HUES48 (cell line): ENCODE results near the gene BAG3.
"Not testable (repeated sequence)": the region's sequence is repeated elsewhere in the genome, so short reads cannot be mapped to it uniquely, and the experiment has no call there.

Source experiments
- H3K27ac ChIP-seq: one replicate; pipeline ENCODE4 v1.7.0; 2013; ENCODE audit warnings: low read depth, low read length, inconsistent platforms
- H3K27me3 ChIP-seq: 2 replicates; pipeline ENCODE4 v1.6.1; 2013; ENCODE audit warnings: mild to moderate bottlenecking, low read length; ENCODE audit not compliant: control insufficient read depth, insufficient read depth
- H3K36me3 ChIP-seq: 2 replicates; pipeline ENCODE4 v1.6.1; 2013; ENCODE audit warnings: low read length; ENCODE audit not compliant: control insufficient read depth, insufficient read depth
- H3K4me1 ChIP-seq: 2 replicates; pipeline ENCODE4 v1.6.1; 2013; ENCODE audit warnings: mild to moderate bottlenecking, low read length; ENCODE audit not compliant: control insufficient read depth, insufficient read depth
- H3K4me3 ChIP-seq: 2 replicates; pipeline ENCODE4 v1.5.1; 2013; ENCODE audit warnings: mild to moderate bottlenecking, low read depth, low read length
- H3K9ac ChIP-seq: 2 replicates; pipeline ENCODE4 v1.6.1; 2013; ENCODE audit warnings: mild to moderate bottlenecking, low read depth, low read length, moderate library complexity
- H3K9me3 ChIP-seq: 2 replicates; pipeline ENCODE4 v1.6.1; 2013; ENCODE audit warnings: low read length; ENCODE audit not compliant: control insufficient read depth, insufficient read depth

The BAG3 gene

DNA sequence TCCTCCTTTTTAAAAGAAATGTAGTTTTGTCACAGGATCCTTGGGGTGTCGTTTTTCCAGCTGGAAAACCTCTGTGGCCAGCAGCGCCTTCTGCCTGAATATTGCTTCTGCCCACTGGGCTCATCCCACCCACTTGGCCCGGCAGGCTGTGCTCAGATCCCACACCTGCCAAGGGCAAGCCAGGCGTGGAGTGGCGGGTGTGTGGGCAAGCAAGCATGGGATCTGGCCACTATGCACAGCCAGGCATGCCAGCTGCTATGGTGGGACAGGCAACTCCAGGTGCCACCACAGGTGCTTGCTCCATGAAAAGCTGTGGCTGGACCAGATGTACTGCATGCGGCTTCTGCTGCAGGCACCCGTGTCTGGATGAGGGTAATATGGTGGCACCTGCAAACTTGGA is 43.4 kb downstream of the BAG3 start:
- Histone ChIP-seq H3K4me3 (no peak overlapping the region), H3K9ac (no peak overlapping the region), H3K27me3 (no peaks in the 10 kb centered on the region), H3K4me1 (no peaks in the 10 kb centered on the region), H3K27ac (no peak overlapping the region), H3K36me3 (no peaks in the 10 kb centered on the region), H3K9me3 (no peaks in the 10 kb centered on the region)

DNA sequence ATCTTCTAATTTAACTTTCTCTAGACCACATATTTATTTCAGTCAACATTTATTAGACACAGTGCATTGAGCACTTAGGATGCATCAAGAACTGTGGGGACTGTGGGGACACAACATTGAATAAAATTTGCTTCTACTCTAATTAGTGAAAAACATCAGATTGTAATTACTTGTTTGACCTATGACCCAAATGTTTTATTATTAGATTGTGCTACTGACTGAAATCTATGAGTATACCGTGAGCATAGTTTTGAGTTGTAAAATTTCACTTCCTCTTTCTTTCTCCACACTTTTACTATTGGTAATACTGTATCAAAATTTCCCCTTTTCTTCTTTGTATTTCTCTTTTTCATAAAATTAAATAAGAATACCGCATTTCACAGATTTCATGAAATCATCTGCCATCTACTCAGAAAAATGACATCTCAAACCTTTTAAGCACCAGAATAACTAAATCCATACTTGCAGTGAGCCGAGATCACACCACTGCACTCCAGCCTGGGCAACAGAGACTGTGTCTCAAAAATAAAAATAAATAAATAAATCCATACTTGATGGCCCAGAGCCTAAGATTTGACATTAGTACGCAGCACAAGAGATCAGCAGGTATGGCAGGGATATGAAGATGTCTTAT is 49.3 kb downstream of the BAG3 start:
- Histone ChIP-seq H3K27me3 (no peaks in the 10 kb centered on the region), H3K27ac (no peak overlapping the region), H3K36me3 (no peaks in the 10 kb centered on the region), H3K9me3 (no peaks in the 10 kb centered on the region), H3K4me1 (peaks cover 7% of the 10 kb centered on the region), H3K4me3 (no peak overlapping the region), H3K9ac (no peak overlapping the region)

DNA sequence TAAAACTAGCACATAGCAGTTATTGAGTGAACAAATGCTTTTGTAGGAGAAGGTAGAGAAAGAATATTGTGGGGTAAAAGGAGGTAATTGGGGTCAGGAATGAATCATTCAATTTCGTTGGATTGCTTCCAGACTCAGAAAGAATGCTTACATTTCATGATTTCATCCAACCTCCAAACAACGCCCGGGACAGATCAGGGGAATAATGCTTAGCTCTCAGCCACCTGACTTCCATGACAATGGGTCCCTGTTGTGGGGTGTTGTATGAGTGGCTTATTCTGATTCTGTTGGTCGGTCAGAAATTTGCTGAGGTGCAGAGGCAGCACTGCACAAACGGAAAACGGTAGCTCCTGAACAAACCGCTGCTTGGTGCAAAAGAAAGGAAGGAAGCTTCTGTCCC is 50.7 kb downstream of the BAG3 start:
- peak overlapping the region; percentile 17 for H3K27ac ChIP-seq
- no peak overlapping the region for H3K4me3 ChIP-seq
- H3K9ac ChIP-seq = peak overlapping the region; percentile 6; the same call in 1 of the 2 replicates
- H3K27me3 ChIP-seq = no peaks in the 10 kb centered on the region
- H3K4me1 ChIP-seq = peaks cover 7% of the 10 kb centered on the region
- no peaks in the 10 kb centered on the region for H3K9me3 ChIP-seq
- no peaks in the 10 kb centered on the region for H3K36me3 ChIP-seq

DNA sequence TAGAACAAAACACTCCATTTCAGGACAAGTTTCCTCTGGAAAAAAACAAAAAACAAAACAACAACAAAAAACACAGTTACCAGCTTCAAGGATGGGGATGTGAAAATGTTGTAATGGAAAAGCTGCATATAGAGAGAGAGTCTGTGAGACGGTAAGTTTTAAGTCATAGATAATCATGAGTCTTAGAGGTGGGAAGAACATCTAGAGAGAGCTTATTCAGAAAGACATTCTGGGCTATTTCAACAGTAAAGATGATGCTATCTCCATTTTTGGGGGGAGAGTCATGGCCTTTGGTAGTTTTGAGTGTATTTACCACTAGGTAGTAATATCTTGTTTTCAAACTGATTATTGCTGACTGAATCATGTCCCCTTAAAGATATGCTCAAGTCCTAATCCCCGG is 51.4 kb downstream of the BAG3 start:
- H3K27me3 ChIP-seq = no peaks in the 10 kb centered on the region
- no peak overlapping the region for H3K4me3 ChIP-seq
- H3K9me3 ChIP-seq = peaks cover 2% of the 10 kb centered on the region; the same call in 1 of the 2 replicates
- H3K27ac ChIP-seq = no peak overlapping the region
- no peaks in the 10 kb centered on the region for H3K36me3 ChIP-seq
- peaks cover 7% of the 10 kb centered on the region for H3K4me1 ChIP-seq
- H3K9ac ChIP-seq = no peak overlapping the region

DNA sequence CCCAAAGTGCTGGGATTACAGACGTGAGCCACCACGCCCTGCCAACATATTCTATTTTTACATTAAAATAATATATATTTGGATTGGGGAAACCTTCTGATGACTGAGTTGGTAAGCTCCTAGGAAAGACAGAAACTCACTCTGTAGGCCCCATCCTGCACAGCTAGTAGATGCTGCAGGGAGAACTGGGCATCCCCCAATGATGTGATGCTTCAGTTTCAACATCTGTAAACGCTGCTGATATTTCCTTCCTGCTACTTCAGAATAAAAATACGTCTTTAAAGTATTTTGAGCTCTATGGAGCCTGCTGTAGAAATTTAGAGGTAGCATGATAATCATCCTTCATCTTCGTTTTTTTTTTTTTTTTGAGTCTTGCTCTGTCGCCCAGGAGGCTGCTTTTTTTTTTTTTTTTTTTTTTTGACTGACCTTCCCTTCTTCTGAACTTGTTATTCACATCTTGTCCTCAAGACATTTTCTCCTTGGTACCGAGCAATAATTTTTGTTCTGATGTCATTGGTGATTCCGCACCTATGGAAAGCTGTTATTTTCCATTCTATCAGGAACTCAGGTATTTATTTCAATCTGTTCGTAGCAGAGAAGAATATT is 52.8 kb downstream of the BAG3 start:
- Histone ChIP-seq H3K9me3 (peaks cover 4% of the 10 kb centered on the region; the same call in 1 of the 2 replicates), H3K4me1 (peaks cover 7% of the 10 kb centered on the region), H3K27ac (no peak overlapping the region), H3K9ac (no peak overlapping the region), H3K4me3 (no peak overlapping the region), H3K36me3 (no peaks in the 10 kb centered on the region), H3K27me3 (no peaks in the 10 kb centered on the region)

DNA sequence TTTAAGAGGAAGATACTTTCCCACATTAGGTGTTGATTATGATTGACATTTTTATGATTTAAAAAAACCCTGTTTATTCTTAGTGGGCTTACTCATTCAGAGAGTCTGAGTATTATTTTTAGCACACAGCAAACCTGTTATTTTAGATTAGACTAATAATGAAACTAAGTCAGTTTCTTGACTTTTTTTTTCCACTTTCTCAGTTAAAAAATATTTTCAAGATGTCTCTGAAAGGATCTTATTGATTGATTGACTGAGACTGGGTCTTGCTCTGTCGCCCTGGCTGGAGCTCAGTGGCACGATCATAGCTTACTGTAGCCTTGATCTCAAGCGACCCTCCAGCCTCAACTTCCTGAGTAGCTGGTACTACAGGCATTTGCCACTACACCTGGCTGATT is 54.3 kb downstream of the BAG3 start:
- peaks cover 7% of the 10 kb centered on the region for H3K4me1 ChIP-seq
- H3K9me3 ChIP-seq = peaks cover 4% of the 10 kb centered on the region; the same call in 1 of the 2 replicates
- no peak overlapping the region for H3K27ac ChIP-seq
- H3K27me3 ChIP-seq = no peaks in the 10 kb centered on the region
- H3K9ac ChIP-seq = no peak overlapping the region
- no peaks in the 10 kb centered on the region for H3K36me3 ChIP-seq
- no peak overlapping the region for H3K4me3 ChIP-seq

DNA sequence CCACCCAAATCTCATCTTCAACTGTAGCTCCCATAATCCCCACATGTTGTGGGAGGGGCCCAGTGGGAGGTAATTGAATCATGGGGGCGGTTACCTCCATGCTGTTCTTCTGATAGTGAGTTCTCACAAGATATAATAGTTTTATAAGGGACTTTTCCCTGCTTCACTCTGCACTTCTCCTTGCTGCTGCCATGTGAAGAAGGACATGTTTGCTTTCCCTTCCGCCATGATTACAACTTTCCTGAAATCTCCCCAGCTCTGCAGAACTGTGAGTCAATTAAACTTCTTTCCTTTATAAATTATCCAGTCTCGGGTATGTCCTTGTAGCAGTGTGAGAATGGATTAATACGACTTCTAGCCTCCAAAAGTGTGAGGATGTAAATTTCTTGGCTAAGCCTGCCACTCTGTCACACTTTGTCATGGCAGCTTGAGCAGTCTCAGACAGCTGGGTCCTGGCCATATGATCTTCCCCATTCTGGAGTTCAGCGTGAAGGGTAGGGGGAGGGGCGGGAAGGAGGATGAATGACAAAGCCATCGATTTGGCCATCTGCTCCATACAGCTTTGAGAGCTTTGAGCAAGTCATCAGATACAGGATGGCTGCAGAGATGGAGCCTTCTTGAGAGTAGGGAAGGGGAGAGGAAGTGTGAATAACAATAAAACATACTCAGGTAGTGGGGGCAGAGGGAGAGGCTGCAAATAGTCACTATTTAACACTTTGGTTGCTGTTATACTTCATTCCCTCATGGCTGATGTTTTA is 55.5 kb downstream of the BAG3 start:
- H3K4me3 ChIP-seq = no peak overlapping the region
- H3K9me3 ChIP-seq = peaks cover 13% of the 10 kb centered on the region
- H3K27ac ChIP-seq = peak overlapping the region; percentile 7
- H3K27me3 ChIP-seq = no peaks in the 10 kb centered on the region
- no peak overlapping the region for H3K9ac ChIP-seq
- peaks cover 7% of the 10 kb centered on the region for H3K4me1 ChIP-seq
- H3K36me3 ChIP-seq = no peaks in the 10 kb centered on the region

DNA sequence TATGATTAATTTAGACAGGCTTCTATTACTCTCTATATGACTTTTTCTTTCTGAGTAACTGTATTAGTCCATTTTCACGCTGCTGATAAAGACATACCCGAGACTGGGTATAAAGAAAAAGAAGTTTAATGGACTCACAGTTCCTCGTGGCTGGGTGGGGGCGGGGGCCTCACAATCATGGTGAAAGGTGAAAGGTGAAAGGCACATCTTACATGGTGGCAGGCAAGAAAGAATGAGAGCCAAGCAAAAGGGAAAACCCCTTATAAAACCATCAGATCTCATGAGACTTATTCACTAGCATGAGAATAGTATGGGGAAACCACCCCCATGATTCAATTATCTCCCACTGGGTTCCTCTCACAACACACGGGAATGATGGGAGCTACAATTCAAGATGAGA is 56.2 kb downstream of the BAG3 start:
- H3K9ac ChIP-seq, H3K4me1 ChIP-seq, H3K4me3 ChIP-seq, H3K27me3 ChIP-seq, H3K36me3 ChIP-seq, H3K27ac ChIP-seq: not testable (repeated sequence)
- H3K9me3 ChIP-seq = peaks cover 13% of the 10 kb centered on the region

DNA sequence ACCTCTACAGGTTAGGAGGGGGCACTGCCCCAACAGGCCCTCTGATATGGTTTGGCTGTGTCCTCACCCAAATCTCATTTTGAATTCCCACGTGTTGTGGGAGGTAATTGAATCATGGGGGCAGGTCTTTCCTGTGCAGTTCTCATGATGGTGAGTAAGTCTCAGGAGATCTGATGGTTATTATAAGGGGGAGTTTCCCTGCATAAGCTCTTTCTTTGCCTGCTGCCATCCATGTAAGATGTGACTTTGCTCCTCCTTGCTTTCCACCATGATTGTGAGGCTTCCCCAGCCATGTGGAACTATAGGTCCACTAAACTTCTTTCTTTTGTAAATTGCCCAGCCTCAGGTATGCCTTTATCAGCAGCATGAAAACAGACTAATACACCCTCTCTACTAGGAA is 59.8 kb downstream of the BAG3 start:
- peaks cover 13% of the 10 kb centered on the region for H3K9me3 ChIP-seq
- H3K4me3 ChIP-seq, H3K36me3 ChIP-seq, H3K27ac ChIP-seq, H3K9ac ChIP-seq, H3K4me1 ChIP-seq, H3K27me3 ChIP-seq: not testable (repeated sequence)

DNA sequence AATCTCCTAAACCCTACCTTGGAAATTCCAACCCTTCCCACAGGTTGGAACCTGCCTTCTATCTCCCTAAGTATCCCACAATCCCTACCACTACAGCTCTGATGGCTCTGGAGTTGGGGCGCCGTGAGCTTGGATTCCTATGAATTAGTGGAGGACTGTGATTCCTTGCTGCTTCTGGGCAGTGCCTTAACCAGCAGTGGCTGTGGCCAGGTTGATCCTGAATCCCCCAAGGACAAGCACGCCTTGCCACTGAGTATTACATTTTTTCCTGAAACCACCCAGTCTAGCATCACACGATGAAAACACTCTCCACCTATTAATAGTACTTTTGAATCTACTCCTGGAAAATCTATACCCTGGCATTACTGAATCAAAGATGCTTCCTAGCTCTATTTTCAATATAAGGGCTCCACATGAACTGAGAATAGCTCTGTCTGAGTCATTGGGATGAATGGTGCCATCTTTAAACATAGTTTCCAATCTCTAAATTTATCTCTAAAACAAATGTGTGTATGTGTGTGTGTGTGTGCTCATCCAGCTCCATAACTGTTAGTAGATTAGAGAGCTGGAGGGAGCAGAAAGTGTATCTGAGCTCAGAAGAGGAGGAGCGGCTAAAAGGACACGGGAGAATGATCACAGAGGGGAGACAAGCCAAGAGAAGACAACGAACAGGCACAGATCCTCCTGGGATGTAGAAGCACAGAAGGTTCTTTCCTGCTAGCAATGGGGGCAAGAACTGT is 62.7 kb downstream of the BAG3 start:
- no peaks in the 10 kb centered on the region for H3K27me3 ChIP-seq
- peaks cover 9% of the 10 kb centered on the region; the same call in 1 of the 2 replicates for H3K9me3 ChIP-seq
- H3K9ac ChIP-seq = no peak overlapping the region
- H3K4me1 ChIP-seq = no peaks in the 10 kb centered on the region
- no peak overlapping the region for H3K4me3 ChIP-seq
- no peak overlapping the region for H3K27ac ChIP-seq
- H3K36me3 ChIP-seq = no peaks in the 10 kb centered on the region

DNA sequence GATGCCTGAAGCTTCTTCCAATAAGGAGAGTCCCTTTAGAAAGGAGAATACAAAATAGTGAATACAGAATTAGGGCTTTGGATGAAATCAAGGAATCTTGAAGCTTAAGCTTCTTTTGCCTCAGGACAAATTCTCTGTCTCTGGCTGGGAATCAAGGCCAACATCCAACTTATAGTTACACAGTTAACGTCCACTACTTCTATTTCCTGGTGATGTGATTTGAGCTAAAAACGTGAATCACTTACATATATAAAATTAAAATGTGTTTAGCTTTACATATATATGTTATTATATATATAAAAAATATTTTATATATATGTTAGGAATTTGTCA is 63.3 kb downstream of the BAG3 start:
- no peaks in the 10 kb centered on the region for H3K4me1 ChIP-seq
- H3K9me3 ChIP-seq = peaks cover 9% of the 10 kb centered on the region; the same call in 1 of the 2 replicates
- H3K27me3 ChIP-seq = no peaks in the 10 kb centered on the region
- H3K27ac ChIP-seq = no peak overlapping the region
- no peak overlapping the region for H3K9ac ChIP-seq
- H3K4me3 ChIP-seq = no peak overlapping the region
- H3K36me3 ChIP-seq = no peaks in the 10 kb centered on the region
